ENCODE measurements around the gene TMEM182.

DNA sequence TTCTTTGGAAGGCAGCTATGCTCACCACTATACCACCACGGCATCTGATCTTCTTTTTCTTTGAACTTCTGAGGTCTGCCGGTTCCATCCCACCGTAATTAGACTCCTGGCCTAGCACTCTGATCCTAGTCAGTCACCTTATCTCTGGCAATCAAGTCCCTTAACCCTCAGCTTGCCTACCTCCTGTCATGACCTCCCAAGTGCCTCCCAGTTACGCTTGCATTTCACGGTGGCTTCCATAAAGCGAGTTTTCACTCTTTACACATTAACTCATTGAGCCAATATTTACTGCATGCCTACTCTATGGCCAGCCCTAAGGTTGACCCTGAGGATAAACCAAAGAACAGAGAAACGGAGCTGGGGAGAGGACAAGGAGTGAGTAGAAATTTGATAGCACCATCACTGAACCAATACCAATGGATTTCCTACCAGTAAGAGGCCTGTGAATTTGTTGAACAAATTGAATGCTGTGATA, 37.8 kb upstream of the TMEM182 start:
- TF ChIP-seq FOXM1 (IDR thresholded peaks at IDR 0.05; ENCODE audit: borderline replicate concordance, low read depth) (no peak), EGR1 (IDR thresholded peaks at IDR 0.05) (no peak), TEAD4 (IDR thresholded peaks at IDR 0.05) (no peak), TCF12 (IDR thresholded peaks at IDR 0.05; ENCODE audit: low read depth) (no peak), CEBPB (IDR thresholded peaks at IDR 0.05) (no peak), TAF1 (IDR thresholded peaks at IDR 0.05; ENCODE audit: low read depth) (no peak)
- TF ChIP-seq, protein P1, sequence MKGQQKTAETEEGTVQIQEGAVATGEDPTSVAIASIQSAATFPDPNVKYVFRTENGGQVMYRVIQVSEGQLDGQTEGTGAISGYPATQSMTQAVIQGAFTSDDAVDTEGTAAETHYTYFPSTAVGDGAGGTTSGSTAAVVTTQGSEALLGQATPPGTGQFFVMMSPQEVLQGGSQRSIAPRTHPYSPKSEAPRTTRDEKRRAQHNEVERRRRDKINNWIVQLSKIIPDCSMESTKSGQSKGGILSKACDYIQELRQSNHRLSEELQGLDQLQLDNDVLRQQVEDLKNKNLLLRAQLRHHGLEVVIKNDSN (IDR thresholded peaks at IDR 0.05) = no peak
- TF ChIP-seq, protein P2, sequence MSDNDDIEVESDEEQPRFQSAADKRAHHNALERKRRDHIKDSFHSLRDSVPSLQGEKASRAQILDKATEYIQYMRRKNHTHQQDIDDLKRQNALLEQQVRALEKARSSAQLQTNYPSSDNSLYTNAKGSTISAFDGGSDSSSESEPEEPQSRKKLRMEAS (IDR thresholded peaks at IDR 0.05) = no peak
